GM12878 (cell line): ENCODE measurements around the gene LSAMP. TPM values are rescaled to one million over a fixed set of nuclear protein-coding genes. Genes with fewer than 3 reads are reported as not detected.

Source experiments
- CEBPZ ChIP-seq: fragments of 150-350 bp; IDR thresholded peaks from 2 replicates; pipeline ENCODE4 v1.6.1; 2016; ENCODE audit warnings: low read depth, low read length
- CHD4 ChIP-seq: fragments of 200-600 bp; sonication (generic); IDR thresholded peaks from 2 replicates; pipeline ENCODE4 v1.6.1; 2016; ENCODE audit warnings: mild to moderate bottlenecking
- IKZF1 ChIP-seq: fragments of 450-650 bp; conservative IDR thresholded peaks from 2 replicates; pipeline ENCODE4 v1.6.1; 2017; ENCODE audit warnings: antibody characterized with exemption, mild to moderate bottlenecking
- NFIC ChIP-seq: IDR thresholded peaks from 2 replicates; pipeline ENCODE4 v1.6.1; 2012; ENCODE audit warnings: low read depth, mild to moderate bottlenecking, inconsistent platforms, low read length, moderate library complexity
- PKNOX1 ChIP-seq: fragments of 450-650 bp; IDR thresholded peaks from 2 replicates; pipeline ENCODE4 v1.6.1; 2016; ENCODE audit warnings: mild to moderate bottlenecking
- RAD51 ChIP-seq: fragments of 450-650 bp; IDR thresholded peaks from 2 replicates; pipeline ENCODE4 v1.6.1; 2016; ENCODE audit warnings: moderate library complexity, mild to moderate bottlenecking, inconsistent platforms
- SMC3 ChIP-seq: IDR thresholded peaks from 2 replicates; pipeline ENCODE4 v1.6.1; 2011; ENCODE audit warnings: low read length, improper control_type of control experiment, borderline replicate concordance
- TBL1XR1 ChIP-seq: IDR thresholded peaks from 2 replicates; pipeline ENCODE4 v1.6.1; 2012; ENCODE audit warnings: low read depth, low read length, improper control_type of control experiment
- ZNF207 ChIP-seq: fragments of 450-650 bp; IDR thresholded peaks from 2 replicates; pipeline ENCODE4 v1.6.1; 2014; ENCODE audit warnings: antibody characterized with exemption, mild to moderate bottlenecking, borderline replicate concordance
- ZSCAN29 ChIP-seq: fragments of 450-650 bp; IDR thresholded peaks from 2 replicates; pipeline ENCODE4 v1.6.1; 2017; ENCODE audit warnings: mild to moderate bottlenecking, moderate library complexity
- polyA plus RNA-seq, 11 experiments: library from polyadenylated mRNA; depleted of rRNA in 4 of 11; unstranded in 6 of 11; stranded (reverse) in 5 of 11; fragments of >200 nt; fragmentation: Nextera tagmentation in 4 of 11; fragmentation: Illumina TruSeq in 1 of 11; extraction: Ambion mirVana in 4 of 11; extraction: Trizol in 1 of 11; gene quantifications; 1 replicate in 1 of 11; 2 replicates in 10 of 11; pipeline versions ENCODE4 v1.2.1 to v1.2.3, GENCODE V29; 2011 to 2016; ENCODE audit warnings: inconsistent platforms in 2 of 11, missing spikeins in 2 of 11, low read depth in 1 of 11
- total RNA-seq, 4 experiments: library from RNA; depleted of rRNA in 3 of 4; stranded (reverse); fragments of >200 nt in 3 of 4; fragmentation: Illumina TruSeq in 1 of 4; extraction: Trizol in 1 of 4; gene quantifications; 2 replicates each; pipeline versions ENCODE4 v1.2.1 to v1.2.3, GENCODE V29; 2013 to 2021

Gene LSAMP
- total and polyA plus RNA-seq, 10 of the 15 experiments (the other 5 are each of a cell fraction or from before 2014, with no cell fraction given) = 2.0 to 12.7 (median 6.5) TPM

- TF ChIP-seq RAD51 (no peak), NFIC (no peak), ZSCAN29 (no peak), SMC3 (no peak), CEBPZ (no peak), IKZF1 (no peak), CHD4 (no peak), ZNF207 (no peak), TBL1XR1 (no peak), PKNOX1 (no peak)
Observed at GRCh38 chr3:116425126-116425525, 20.2 kb downstream of the LSAMP start (continued).
